Peyer's patch (tissue), 4 donors: ENCODE results near the gene USP3. TPM values are rescaled to one million over a fixed set of nuclear protein-coding genes. Genes with fewer than 3 reads are reported as not detected.
A peak's percentile ranks its signal among the peaks of the same experiment; 100 is the strongest.

ENCODE experiments used
- DNase-seq, 3 donors: peaks; one replicate each; pipeline ENCODE4 v3.0.0-alpha.2; 2017 to 2019
- H3K27ac ChIP-seq, 4 donors: fragments of 200-600 bp; sonication (generic); one replicate each; pipeline ENCODE4 v1.5.1; 2016 to 2019
- H3K27me3 ChIP-seq, 2 donors: fragments of 200-600 bp; sonication (generic); one replicate each; pipeline ENCODE4 v1.5.1; 2019
- H3K36me3 ChIP-seq, 3 donors: fragments of 200-600 bp; sonication (generic); one replicate each; pipeline ENCODE4 v1.5.1; 2016 to 2019
- H3K4me1 ChIP-seq, 4 donors: fragments of 200-600 bp; sonication (generic); one replicate each; pipeline ENCODE4 v1.5.1; 2016 to 2019
- H3K4me3 ChIP-seq, 4 donors: fragments of 200-600 bp; sonication (generic); 1 replicate in 3 of 4; 2 replicates in 1 of 4; pipeline ENCODE4 v1.5.1; 2016 to 2019; ENCODE audit warnings: mild to moderate bottlenecking in 1 of 4
- H3K9me3 ChIP-seq, 4 donors: fragments of 200-600 bp; sonication (generic); one replicate each; pipeline ENCODE4 v1.5.1; 2016 to 2019; ENCODE audit warnings: mild to moderate bottlenecking in 1 of 4
- CTCF ChIP-seq, 6 experiments: fragments of 450-650 bp in 4 of 6; fragments of 200-600 bp in 2 of 6; sonication (generic) in 1 of 6; IDR thresholded peaks; one replicate each; pipeline ENCODE4 v1.5.1; 2017 to 2019; ENCODE audit warnings: antibody characterized with exemption in 6 of 6, mild to moderate bottlenecking in 3 of 6, moderate library complexity in 1 of 6
- POLR2A ChIP-seq, 2 donors: fragments of 450-650 bp; IDR thresholded peaks; one replicate each; pipeline ENCODE4 v1.5.1; 2017; ENCODE audit warnings: antibody characterized with exemption in 2 of 2, mild to moderate bottlenecking in 2 of 2, moderate library complexity in 2 of 2
- total RNA-seq, 4 donors: library from RNA; depleted of rRNA; stranded (reverse); fragments of >200 nt; gene quantifications; one replicate each; pipeline ENCODE4 v1.1.0, GENCODE V29; 2016

USP3 gene
- total RNA-seq, 4 donors from 2014 or later: 67.8 to 86.1 (median 76.9) TPM

- no peak for DNase-seq
- Histone ChIP-seq H3K27me3 (no peaks in the 10 kb centered on the region), H3K36me3 (peaks cover 0 to 7% (median 0%) of the 10 kb centered on the region in 3 donors), H3K4me3 (no peak overlapping the region), H3K27ac (peak overlapping the region in 2 of 4 donors; percentile 0 to 59), H3K4me1 (peaks cover 0 to 11% (median 4%) of the 10 kb centered on the region in 4 donors), H3K9me3 (no peaks in the 10 kb centered on the region)
- TF ChIP-seq POLR2A (IDR thresholded peaks at IDR 0.05) (no peak), CTCF (IDR thresholded peaks at IDR 0.05) (no peak)
Measured at GRCh38 chr15:63544258-63545026, 40.0 kb downstream of the USP3 start.

DNA sequence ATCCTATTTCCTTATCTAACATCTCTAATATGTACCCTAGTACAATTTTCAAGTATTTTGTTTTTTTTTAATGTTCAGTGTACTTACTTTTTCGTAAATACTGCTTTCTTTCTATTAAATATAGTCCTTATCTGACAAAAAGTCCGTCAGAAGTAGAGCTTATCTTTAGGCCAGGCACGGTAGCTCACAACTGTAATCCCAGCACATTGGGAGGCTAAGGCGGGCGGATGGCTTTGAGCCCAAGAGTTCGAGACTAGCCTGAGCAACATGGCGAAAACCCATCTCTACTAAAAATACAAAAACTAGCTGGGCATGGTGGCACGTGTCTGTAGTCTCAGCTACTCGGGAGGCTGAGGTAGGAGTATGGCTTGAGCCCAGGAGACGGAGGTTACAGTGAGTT, 41.1 kb downstream of the USP3 start:
- no peak for TF ChIP-seq POLR2A (IDR thresholded peaks at IDR 0.05)
- TF ChIP-seq CTCF (IDR thresholded peaks at IDR 0.05): no peak
- Histone ChIP-seq H3K4me1 (peaks cover 0 to 11% (median 4%) of the 10 kb centered on the region in 4 donors), H3K27ac (no peak overlapping the region), H3K36me3 (peaks cover 0 to 2% (median 0%) of the 10 kb centered on the region in 3 donors), H3K27me3 (no peaks in the 10 kb centered on the region), H3K4me3 (no peak overlapping the region), H3K9me3 (no peaks in the 10 kb centered on the region)
- DNase-seq: no peak

- Histone ChIP-seq H3K27ac (no peak overlapping the region), H3K4me1 (peaks cover 0 to 30% (median 0%) of the 10 kb centered on the region in 4 donors), H3K9me3 (no peaks in the 10 kb centered on the region), H3K4me3 (no peak overlapping the region), H3K27me3 (no peaks in the 10 kb centered on the region), H3K36me3 (peaks cover 0 to 5% (median 0%) of the 10 kb centered on the region in 3 donors)
- no peak for TF ChIP-seq CTCF (IDR thresholded peaks at IDR 0.05)
- no peak for DNase-seq
Measured at GRCh38 chr15:63551400-63551799, 47.0 kb downstream of the USP3 start.

DNA sequence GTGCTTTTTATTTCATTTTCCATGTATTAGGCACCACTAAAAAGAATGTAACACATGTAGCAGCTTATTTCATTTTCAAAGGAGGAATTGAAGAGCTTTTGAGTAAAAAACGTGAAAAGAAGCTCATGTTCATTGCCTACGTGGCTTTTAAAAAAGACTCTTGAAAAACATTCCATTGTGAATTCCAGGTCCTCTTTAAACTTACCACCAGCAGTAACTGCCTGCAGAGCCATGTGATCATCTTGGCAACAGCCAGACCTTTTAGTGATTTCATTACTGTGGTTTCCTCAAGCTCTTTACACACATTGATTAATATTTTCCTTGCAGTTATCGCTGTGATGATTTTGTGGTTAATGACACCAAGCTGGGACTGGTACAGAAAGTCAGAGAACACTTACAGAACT, 49.0 kb downstream of the USP3 start:
- H3K9me3 ChIP-seq: no peaks in the 10 kb centered on the region
- H3K27ac ChIP-seq: peak overlapping the region in 3 of 4 donors; percentile 4 to 50 (median 11)
- peaks cover 0 to 21% (median 0%) of the 10 kb centered on the region in 3 donors for H3K36me3 ChIP-seq
- H3K4me3 ChIP-seq: peak overlapping the region in 1 of 4 donors; percentile 19
- peaks cover 0 to 27% (median 0%) of the 10 kb centered on the region in 4 donors for H3K4me1 ChIP-seq
- no peaks in the 10 kb centered on the region for H3K27me3 ChIP-seq
- no peak for TF ChIP-seq CTCF (IDR thresholded peaks at IDR 0.05)
- TF ChIP-seq POLR2A (IDR thresholded peaks at IDR 0.05): no peak
- DNase-seq: no peak

DNA sequence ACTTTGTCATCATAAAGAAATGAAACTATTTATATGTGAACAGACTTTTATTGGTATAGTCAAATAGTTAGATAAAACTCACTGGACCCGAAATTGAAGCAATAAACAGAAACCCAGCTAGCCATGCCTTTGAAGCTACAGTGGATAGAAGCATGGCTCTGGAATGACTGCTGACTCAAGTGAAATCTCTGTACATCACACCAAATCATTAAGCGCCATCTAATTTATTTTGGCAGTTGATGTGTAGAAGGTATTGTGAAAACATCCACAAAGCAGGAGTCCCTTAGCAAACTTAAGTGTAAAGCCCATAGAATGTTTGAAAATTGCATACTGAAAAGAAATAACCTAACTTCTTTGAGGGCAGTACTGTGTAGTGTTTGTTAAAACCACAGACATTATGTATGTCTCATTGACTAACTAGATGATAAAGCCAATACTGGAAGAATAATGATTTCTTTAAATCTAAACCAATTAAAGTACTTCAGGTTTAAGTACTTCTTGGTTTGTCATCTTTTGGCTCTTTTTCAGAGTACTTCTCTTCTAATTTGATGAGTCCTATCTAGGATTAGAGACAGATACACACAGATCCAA, 50.0 kb downstream of the USP3 start:
- no peak for DNase-seq
- no peaks in the 10 kb centered on the region for H3K27me3 ChIP-seq
- peaks cover 0 to 25% (median 0%) of the 10 kb centered on the region in 4 donors for H3K4me1 ChIP-seq
- no peak overlapping the region for H3K4me3 ChIP-seq
- TF ChIP-seq CTCF (IDR thresholded peaks at IDR 0.05) (no peak), POLR2A (IDR thresholded peaks at IDR 0.05) (no peak)
- H3K9me3 ChIP-seq: no peaks in the 10 kb centered on the region
- H3K27ac ChIP-seq: no peak overlapping the region
- H3K36me3 ChIP-seq: peaks cover 0 to 21% (median 0%) of the 10 kb centered on the region in 3 donors
